PC-9 (cell line): ENCODE results near the gene VPS29.

Experiments
- EZH2 ChIP-seq: fragments of 200-600 bp; sonication (generic); IDR thresholded peaks from 2 replicates; pipeline ENCODE4 v1.8.0; 2017; ENCODE audit warnings: antibody characterized with exemption, low read depth
- TF ChIP-seq, protein P1 (sequence below): fragments of 200-600 bp; sonication (generic); conservative IDR thresholded peaks from 2 replicates; pipeline ENCODE4 v1.6.1; 2017; ENCODE audit warnings: mixed run types, antibody characterized with exemption, mild to moderate bottlenecking, moderate library complexity

DNA sequence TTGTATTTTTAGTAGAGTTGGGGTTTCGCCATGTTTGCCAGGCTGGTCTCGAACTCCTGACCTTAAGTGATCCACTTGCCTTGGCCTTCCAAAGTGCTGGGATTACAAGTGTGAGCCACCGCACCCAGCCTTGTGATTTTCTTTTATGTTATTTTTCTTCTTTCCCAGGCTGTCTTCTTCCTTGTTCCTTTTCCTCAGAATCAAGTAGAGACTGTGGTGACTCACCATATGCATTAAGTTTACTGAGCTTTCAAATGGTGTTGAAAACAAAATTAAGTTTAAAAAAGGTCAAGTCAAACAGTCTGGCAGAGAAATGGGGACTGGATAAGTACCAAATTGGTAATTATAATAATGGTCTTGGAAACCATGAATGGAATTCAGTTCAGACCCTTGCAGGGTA, 57.5 kb downstream of the VPS29 start:
- TF ChIP-seq, protein P1, sequence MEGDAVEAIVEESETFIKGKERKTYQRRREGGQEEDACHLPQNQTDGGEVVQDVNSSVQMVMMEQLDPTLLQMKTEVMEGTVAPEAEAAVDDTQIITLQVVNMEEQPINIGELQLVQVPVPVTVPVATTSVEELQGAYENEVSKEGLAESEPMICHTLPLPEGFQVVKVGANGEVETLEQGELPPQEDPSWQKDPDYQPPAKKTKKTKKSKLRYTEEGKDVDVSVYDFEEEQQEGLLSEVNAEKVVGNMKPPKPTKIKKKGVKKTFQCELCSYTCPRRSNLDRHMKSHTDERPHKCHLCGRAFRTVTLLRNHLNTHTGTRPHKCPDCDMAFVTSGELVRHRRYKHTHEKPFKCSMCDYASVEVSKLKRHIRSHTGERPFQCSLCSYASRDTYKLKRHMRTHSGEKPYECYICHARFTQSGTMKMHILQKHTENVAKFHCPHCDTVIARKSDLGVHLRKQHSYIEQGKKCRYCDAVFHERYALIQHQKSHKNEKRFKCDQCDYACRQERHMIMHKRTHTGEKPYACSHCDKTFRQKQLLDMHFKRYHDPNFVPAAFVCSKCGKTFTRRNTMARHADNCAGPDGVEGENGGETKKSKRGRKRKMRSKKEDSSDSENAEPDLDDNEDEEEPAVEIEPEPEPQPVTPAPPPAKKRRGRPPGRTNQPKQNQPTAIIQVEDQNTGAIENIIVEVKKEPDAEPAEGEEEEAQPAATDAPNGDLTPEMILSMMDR = no peak
- no peak for TF ChIP-seq EZH2
